ENCODE results near the gene CEP170B. TPM values are rescaled to one million over a fixed set of nuclear protein-coding genes. Genes with fewer than 3 reads are reported as not detected.
"Not testable (repeated sequence)": the region's sequence is repeated elsewhere in the genome, so short reads cannot be mapped to it uniquely, and the experiment has no call there.

Gene CEP170B
- total RNA-seq, 1 experiment from 2014 or later, result 9.8 TPM

DNA sequence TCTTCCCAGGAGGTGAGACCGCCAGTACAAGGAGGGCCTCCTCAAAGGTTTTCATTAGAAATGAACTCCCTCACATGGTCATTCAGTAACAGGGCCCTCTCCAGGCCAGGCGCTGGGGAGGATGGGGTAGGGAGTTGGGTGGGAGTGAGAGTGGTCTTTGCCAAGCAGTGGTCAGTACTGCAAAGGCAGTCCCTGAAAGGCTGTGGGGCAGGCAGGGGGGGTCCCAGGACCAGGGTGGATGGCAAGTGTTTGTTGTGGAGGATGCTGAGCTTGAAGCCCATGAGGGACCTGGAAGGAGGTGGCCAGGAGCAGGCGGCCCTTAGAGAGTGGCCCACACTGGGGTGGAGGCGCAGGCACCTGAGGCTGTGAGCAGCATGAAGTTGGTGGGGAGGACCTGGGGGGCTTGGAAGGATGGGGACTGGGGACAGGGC is 26.1 kb downstream of the CEP170B start:
- no peak for DNase-seq (ENCODE audit: low spot score)

DNA sequence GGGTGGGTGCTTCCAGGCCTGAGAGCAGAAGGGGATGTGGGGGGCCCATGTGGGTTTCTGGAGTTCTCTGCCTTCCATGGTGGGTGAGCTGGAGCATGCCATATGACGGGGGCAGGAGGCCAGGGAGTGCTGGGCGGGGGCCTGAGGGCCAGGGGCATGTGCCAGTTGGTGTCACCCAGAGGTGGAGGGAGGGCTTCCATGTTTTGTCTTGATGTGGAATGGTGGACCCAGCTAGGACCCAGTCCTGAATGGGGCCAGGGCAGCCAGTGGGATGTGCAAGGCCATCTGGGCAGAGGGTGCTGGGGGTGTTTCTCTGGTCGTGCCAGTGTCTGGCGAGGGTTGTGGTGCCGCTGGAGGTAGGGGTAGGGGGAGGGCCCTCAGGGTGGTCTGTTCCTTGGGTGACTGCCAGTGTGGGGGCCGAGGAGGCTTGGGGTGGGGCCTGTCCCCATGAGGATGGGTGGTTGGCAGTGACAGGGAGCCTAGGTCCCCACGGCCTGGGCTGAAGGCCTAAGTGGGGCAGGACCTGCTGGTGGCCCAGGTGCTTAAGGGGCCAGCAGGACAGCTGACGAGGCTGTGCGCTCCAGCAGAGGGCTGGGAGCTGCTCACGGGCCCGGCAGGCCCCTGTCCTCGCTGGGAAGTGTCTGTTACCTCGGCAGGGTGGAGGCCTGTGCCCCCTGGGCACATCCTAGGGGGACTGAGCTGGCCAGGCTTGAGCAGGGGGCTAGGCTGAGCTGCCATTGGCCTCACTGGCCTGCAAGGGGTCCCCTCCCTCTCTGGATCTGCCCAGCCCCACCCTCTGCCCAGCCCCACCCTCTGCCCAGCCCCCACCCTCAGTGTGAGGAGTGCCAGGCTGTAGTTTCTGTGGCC is 26.8 kb downstream of the CEP170B start:
- DNase-seq (ENCODE audit: low spot score), result no peak

DNA sequence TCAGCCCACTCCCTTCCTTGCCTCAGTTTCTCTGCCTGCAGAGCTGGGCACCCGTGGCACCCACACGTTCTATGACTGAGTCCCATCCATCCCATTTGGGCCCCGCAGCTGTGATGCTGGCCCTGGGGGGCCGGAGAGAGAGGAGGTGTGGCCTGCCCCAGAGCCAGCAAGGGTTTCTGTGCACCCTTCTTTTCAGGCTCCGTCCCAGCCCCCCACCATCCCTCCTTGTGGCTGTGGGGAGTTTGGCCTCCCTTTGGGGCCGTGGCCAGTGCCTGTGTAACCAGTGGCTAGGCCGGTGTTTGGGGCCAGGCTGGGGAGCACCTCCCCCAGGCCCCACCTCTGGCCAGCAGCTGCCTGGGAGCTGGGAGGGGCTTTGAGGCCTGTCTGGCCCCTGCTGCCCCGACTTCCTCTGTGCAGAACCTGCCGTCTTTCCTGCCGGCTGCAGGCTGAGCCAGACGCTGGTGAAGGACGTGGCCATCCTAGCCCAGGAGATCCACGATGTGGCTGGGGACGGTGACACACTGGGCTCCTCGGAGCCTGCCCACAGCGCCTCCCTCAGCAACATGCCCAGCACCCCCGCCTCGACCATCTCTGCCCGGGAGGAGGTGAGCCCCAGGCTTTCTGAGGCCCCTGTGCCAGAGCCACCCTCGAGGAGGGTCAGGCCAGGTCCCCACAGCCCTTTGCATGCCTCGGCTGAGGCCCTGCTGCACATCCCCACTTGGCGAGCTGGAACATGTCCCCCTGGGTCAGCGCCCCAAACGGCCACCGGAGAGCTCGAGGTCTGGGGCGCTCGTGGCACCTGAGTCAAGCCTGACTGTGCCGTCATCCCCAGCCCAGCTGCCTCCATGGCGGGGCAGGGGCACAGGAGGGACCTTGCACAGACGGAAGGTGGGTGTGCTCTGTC is 27.7 kb downstream of the CEP170B start:
- no peak for DNase-seq (ENCODE audit: low spot score)

DNA sequence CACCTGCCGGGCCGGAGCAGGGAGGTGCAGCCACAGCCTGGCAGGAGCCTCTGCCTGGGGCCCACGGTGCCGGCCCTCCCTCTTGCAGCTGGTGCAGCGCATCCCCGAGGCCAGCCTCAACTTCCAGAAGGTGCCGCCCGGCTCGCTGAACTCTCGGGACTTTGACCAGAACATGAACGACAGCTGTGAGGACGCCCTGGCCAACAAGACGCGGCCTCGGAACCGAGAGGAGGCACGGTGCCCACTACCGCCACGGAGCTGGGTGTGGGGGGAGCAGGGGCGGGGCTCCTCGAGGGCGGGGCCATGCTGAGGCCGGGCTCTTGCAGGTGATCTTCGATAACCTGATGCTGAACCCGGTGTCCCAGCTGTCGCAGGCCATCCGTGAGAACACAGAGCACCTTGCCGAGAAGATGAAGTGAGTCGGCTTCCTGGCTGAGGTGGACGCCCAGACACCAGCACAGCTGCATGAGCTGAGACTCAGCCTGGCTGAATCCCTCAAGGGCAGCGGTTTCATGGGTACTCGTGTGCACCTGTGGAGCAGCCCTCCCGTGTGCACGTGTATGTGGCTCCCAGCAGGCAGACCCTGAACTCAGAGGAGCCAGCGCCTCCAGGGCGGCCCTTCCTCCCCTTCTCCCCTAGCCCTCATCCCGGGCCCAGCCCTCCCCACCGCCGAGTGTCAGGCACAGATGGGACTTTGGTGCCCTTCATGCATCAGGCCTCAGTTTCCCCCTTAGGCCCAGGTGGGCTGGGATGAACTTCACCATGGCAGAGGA is 28.6 kb downstream of the CEP170B start:
- no peak for DNase-seq (ENCODE audit: low spot score)

DNA sequence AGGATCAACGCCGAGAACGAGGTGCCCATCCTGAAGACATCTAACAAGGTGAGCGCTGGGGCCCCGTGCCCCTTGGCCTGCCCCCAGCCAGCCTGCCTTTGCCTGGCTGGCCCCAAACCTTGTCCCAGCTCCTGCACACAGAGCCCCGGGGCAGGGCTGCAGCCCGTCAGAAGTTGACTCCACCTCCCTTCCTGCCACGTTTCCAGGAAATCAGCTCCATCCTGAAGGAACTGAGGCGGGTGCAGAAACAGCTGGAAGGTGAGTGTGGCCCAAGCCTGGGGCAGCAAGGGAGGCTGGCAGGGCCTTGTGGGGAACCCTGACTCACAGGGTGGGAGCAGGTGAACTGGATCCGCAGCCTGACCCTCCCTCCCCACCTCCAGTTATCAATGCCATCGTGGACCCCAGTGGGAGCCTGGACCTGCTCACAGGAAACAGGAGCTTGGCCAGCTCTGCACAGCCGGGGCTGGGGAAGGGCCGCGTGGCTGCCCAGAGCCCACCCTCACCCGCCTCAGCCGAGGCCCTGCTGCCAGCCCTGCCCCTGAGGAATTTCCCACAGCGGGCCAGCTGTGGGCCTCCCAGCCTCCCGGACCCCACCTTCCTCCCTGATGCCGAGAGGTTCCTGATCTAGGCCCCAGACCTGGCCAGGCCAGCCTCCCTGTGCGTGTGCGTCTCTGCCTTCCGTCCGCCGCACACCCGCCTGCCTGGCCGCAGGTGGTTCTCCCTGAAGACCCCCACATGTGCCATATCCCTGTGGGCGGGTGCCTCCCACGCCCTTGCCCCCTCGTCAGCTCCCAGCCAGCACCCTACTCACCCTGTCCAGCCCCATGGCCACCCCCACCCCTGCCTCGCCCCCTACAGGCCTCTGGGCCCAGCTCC is 29.5 kb downstream of the CEP170B start:
- DNase-seq (ENCODE audit: low spot score), result no peak

DNA sequence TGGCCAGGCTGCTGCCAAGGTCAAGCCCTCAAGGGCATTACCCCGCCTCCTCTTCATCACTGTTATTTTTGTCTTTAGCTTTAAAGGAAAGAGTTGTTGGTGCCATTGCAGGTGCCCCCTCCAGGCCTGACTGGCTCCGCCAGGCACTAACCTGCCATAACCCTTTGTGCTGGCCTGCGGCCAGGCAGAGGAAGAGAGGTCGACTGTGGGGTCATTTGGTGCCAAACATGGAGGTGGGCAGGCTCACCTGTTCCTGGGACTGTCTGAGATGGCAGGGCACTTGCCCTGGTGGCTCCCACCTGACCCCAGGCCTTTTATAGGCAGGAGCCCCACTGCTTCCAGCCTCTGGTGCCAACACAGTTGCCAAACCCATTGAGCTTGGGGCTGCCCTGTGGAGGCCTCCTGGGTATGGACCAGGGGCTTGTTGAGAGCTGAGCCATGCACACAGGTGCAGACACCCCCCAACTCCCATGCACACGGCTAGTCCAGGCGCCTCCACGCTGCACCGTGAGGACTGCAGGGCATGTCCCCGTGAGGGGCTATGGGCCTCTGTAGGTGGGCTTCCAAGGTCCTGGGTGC is 30.2 kb downstream of the CEP170B start:
- DNase-seq (ENCODE audit: low spot score), result no peak

DNA sequence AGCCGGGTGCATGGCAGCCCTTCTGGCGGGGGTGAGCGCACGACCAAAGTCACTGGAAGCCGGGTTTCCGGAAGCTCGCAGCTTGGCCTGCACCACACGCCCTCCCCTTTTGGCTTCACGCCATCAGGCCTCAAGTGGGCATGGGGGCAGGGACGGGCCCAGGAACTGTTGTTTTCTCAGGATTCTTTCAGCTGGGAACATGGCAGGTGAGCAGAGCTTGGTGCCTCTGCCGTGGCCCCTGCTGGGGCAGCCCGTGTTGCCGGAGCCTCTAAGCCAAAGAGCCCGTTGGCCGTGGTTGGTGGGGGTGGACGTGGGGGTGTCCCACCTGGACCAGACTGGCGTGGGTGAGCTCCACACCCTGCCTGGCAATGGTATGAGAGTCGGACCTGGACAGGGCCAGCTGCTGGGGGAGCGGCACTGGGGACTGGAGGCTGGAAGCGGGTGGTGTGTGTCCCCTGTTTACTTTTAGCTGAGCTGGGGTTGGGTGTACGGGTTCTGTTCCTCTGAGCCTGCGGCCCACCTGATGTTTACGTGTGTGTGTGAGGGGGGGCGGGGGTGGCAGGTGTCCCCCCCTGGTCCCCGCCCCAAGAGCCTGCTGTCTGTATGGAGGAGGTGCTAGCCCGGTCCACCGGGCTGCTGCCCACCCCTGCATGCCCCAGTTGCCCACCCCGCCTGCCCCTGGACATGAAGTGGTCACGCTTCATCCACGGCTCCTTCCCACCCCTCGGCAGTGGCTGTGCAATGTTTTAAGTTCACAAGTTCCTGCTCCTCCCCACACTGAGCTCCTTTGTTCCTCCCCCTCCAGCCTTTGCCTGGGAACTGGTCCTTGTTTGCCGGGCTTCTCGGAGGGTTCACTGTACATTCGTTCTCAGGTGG is 31.0 kb downstream of the CEP170B start:
- no peak for DNase-seq (ENCODE audit: low spot score)

DNA sequence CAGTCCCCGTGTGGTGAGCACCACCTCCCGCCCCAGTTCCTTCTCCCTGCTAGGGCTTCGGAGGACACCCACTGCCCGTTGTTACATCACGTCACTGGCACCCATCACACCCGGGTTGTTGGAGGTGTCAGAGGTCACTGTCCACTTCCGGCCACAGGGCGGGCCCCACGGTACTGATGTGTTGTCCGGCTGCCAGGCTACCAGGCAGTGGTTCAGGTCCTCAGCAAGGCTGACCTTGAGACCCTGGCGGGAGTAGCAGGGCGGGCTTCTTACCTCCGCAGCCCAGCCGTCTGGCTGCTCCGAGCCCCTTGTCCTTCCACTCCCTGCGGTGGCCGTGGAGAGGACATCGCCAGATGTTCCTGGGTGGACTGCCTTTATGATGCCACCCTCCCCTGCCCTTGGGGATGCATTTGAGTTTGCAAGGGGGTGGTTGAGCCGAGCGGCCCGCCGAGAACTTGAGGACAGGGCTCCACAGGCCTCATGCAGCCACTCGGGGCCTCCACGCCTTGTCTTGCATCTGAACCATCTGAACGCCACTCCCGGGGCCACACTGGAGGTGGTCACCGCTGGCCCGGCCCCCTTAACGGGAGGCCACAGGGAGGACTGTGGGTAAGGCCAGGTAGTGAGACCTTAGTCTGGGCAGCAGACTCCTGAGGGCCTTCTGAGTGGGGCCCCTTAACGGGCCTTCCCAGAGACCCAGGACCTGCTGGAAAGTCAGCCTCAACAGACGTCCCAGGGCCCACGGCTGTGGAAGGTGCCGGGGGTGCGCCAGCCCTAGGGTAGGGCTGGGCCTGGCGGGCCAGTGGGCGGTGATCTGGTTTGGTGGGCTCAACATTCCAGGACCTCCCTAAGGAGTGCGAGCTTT is 32.5 kb downstream of the CEP170B start:
- no peak for DNase-seq (ENCODE audit: low spot score)

DNA sequence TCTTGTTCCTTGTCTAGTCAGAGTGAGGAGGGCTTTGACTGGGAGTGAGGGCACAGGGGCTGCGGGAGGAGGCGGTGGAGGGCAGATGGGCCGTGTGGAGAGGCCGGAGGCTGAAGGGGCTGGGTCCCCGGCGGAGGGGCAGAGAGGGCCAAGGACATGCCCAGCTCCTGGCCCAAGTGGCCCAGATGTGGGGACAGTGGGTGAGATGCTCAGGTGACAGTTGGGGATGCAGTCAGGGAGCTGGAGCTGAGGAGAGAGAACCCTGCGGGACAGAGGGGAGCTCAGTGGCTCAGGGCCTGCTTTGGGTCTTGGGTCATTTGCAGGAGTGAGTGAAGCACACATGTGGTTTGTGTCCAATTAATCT is 33.1 kb downstream of the CEP170B start:
- DNase-seq (ENCODE audit: low spot score), result no peak

DNA sequence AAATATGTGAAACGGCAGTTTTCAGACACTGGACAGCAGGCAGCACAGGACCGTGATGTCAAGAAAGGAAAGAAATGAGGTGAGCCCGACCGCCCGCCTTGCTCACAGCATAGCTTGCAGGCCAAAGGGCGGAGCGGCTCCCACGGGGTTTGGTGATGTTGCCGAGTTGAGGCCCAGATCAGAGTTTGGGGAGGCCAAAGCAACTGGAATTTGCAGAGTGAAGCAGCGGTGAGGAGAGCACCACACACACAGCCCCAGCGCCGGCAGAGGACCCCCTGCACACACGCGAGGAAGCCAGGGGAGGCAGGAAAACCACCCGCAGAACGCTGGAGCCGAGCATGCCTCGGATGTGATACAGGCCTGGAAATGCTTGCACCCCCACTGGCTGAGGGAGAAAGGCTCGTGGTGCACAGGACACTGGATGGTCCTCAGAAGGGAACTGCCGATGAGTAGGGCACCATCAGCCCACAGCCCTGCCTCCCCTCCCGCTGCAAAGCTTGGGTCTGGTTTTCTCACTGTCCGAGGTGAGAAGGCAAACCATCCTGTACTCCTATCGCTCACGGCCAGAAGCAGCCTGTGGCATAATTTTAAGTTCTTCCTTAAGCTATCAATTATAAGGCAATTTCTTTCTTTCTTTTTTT is 33.9 kb downstream of the CEP170B start:
- DNase-seq (ENCODE audit: low spot score), result no peak

DNA sequence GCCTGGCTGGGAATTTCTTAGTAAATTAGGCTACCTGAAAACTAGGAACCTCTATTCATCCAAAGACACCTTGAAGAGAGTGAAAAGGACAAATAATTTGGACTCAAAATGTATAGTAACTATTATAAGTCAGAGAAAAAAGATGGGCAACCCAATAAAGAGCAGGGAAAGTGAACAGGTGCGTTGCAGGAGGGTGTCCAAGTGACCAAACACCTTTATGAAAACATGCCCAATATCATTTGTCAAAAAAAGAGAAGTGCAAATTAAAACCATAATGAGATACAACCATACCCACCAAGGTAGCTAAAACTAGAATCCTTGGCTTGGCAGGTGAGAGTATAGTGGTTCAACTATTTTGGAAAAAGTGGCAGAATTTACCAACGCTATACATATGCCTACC is 34.7 kb downstream of the CEP170B start:
- no peak for DNase-seq (ENCODE audit: low spot score)

DNA sequence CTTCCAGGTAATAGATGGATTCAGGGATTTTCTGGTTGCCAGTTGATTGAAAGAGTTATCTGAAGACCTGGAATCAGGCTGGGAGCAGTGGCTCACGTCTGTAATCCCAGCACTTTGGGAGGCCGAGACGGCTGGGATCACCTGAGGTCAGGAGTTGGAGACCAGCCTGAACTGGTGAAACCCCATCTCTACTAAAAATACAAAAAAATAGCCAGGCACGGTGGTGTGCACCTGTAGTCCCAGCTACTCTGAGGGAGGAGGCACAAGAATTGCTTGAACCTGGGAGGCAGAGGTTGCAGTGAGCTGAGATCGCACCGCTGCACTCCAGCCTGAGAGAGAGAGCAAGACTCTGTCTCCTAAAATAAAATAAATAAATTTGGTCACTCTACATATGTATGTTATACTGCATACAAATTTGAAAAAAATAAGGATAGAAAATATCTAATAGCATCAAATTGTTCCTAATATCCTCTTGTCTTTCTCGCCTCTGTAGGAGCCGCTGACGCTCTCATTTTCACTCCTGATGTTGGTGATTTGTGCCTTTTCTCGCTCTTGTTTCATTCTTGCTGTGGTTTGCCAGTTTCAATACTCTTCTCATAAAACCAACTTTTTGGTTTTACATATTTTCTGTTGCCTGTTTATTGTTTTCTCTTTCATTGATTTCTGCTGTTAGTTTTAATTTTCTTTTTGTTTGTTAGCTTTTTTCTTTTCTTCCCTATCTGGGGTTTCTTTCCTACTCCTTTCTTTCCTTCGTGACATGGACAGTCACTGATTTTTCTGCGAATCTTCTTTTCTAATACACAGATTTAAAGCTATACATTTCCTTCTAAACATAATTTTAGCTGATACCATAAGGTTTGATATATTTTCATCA is 35.8 kb downstream of the CEP170B start:
- no peak for DNase-seq (ENCODE audit: low spot score)

DNA sequence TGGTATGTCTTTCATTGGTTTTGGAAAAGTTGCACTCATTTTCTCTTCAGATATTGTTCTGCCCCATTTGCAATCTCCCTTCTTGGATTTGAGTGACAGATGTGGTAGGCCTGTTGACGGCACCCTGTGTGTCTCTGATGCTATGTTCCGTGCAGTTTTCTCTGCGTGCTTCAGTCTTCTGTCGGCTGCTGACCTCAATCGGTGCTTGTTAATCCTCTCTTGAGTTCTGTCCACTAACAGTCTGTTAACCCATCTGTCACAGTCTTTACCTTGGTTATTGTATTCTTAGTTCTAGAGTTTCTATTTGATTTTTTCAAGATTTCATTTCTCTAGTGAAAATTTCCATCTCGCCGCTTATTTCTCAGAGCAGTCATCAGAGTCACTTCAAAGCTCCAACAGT is 38.9 kb downstream of the CEP170B start:
- DNase-seq (ENCODE audit: low spot score), result no peak

DNA sequence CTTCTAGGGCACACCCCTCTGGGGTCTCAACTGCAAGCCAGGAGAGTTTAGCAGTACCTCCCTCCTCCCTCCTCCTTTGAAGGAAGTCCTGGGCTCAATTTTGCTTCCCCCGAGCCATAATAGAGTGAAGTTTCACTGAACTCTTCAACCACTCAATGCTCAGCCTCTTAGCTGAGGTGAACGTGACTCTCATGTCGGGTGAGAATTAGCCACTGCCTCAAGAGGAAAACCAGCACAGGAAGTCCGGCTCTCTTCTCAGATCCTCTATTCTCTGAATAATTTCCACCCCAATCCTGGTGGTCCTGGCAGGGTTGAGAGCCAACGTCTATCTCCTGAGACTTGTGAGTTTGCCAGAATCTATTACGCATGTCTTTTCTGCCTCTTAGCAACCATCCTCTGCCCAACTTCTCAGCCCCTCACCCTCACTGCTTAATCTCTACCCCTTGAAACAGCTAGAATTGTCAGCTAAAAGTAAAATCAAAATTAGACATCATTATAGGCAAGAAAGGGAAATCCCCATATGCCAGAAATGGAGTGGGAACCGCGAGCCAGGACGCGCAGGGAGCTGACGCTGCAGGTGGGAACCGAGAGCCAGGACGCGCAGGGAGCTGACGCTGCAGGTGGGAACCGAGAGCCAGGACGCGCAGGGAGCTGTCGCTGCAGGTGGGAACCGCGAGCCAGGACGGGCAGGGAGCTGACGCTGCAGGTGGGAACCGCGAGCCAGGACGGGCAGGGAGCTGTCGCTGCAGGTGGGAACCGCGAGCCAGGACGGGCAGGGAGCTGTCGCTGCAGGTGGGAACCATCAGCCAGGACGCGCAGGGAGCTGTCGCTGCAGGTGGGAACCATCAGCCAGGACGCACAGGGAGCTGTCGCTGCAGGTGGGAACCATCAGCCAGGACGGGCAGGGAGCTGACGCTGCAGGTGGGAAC is 39.8 kb downstream of the CEP170B start:
- not testable (repeated sequence) for DNase-seq (ENCODE audit: low spot score)

DNA sequence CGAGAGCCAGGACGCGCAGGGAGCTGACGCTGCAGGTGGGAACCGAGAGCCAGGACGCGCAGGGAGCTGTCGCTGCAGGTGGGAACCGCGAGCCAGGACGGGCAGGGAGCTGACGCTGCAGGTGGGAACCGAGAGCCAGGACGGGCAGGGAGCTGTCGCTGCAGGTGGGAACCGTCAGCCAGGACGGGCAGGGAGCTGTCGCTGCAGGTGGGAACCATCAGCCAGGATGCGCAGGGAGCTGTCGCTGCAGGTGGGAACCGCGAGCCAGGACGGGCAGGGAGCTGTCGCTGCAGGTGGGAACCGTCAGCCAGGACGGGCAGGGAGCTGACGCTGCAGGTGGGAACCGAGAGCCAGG is 40.5 kb downstream of the CEP170B start:
- not testable (repeated sequence) for DNase-seq (ENCODE audit: low spot score)

DNA sequence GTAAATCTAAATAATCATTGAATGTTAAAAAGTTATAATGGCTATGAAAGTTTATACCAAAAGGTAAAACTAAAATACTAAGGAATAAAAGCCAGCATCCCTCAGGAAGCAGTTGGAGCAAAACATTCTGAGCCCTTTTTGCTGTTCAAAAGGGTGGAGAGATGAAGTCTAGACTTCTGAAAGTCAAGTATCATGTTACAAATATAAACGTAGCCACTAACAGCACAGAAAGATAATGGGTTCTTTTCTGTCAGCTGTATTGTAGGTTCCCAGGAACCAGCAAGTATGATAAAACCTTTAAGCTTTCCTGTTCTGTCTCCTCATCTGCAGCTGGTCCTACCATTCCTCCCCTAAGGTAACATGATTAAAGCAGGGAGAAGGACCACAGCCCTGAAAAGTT is 43.2 kb downstream of the CEP170B start:
- no peak for DNase-seq (ENCODE audit: low spot score)
